Loucy (cell line): ENCODE measurements around the gene SLC8A2.
A peak's percentile ranks its signal among the peaks of the same experiment; 100 is the strongest.

Experiments used
- H2AFZ ChIP-seq: fragments of 200-600 bp; sonication (generic); 2 replicates; pipeline ENCODE4 v1.6.0; 2016; ENCODE audit warnings: antibody characterized with exemption, mild to moderate bottlenecking, low read length, moderate library complexity
- H3F3A ChIP-seq: fragments of 200-600 bp; 2 replicates; pipeline ENCODE4 v1.6.0; 2016; ENCODE audit warnings: antibody characterized with exemption, low read depth, mild to moderate bottlenecking
- H3K27me3 ChIP-seq: fragments of 200-600 bp; sonication (generic); 2 replicates; pipeline ENCODE4 v1.6.1; 2014; ENCODE audit warnings: low read length, mild to moderate bottlenecking; ENCODE audit not compliant: insufficient read depth, poor library complexity, severe bottlenecking
- H3K36me3 ChIP-seq: fragments of 200-600 bp; sonication (generic); 2 replicates; pipeline ENCODE4 v1.6.1; 2016; ENCODE audit warnings: low read length; ENCODE audit not compliant: insufficient read depth
- H3K4me1 ChIP-seq: fragments of 200-600 bp; sonication (generic); 2 replicates; pipeline ENCODE4 v1.5.1; 2014; ENCODE audit warnings: low read length, mild to moderate bottlenecking; ENCODE audit not compliant: insufficient read depth, poor library complexity, severe bottlenecking
- H3K4me2 ChIP-seq: fragments of 200-600 bp; sonication (generic); 2 replicates; pipeline ENCODE4 v1.6.0; 2014; ENCODE audit warnings: antibody characterized with exemption, low read length, low read depth, mild to moderate bottlenecking; ENCODE audit not compliant: poor library complexity, severe bottlenecking
- H3K4me3 ChIP-seq: fragments of 200-600 bp; sonication (generic); 2 replicates; pipeline ENCODE4 v1.5.1; 2014; ENCODE audit warnings: low read length, mild to moderate bottlenecking, mixed read lengths; ENCODE audit not compliant: poor library complexity, severe bottlenecking
- H3K79me2 ChIP-seq: fragments of 200-600 bp; sonication (generic); 2 replicates; pipeline ENCODE4 v1.6.1; 2014; ENCODE audit warnings: low read length; ENCODE audit not compliant: insufficient read depth
- H3K9ac ChIP-seq: fragments of 200-600 bp; sonication (generic); 2 replicates; pipeline ENCODE4 v1.6.0; 2014; ENCODE audit warnings: mild to moderate bottlenecking, low read depth, low read length, moderate library complexity; ENCODE audit not compliant: poor library complexity, severe bottlenecking
- H3K9me2 ChIP-seq: fragments of 200-600 bp; sonication (generic); replicated peaks from 2 replicates; pipeline ENCODE4 v1.6.1; 2016; ENCODE audit warnings: low read depth, low read length, mixed read lengths
- H3K9me3 ChIP-seq: fragments of 200-600 bp; sonication (generic); 2 replicates; pipeline ENCODE4 v1.6.1; 2014; ENCODE audit warnings: mild to moderate bottlenecking, antibody characterized with exemption, low read length, low read depth; ENCODE audit not compliant: insufficient read depth
- H4K20me1 ChIP-seq: fragments of 200-600 bp; sonication (generic); 2 replicates; pipeline ENCODE4 v1.6.0; 2014; ENCODE audit warnings: antibody characterized with exemption, low read length, mild to moderate bottlenecking; ENCODE audit not compliant: insufficient read depth, poor library complexity, severe bottlenecking
- CTCF ChIP-seq: fragments of 200-600 bp; sonication (generic); conservative IDR thresholded peaks from 2 replicates; pipeline ENCODE4 v1.5.1; 2014; ENCODE audit warnings: mild to moderate bottlenecking, antibody characterized with exemption, low read length
- EZH2phosphoT487 ChIP-seq: fragments of 200-600 bp; IDR thresholded peaks from 2 replicates; pipeline ENCODE4 v1.6.1; 2018; ENCODE audit warnings: antibody characterized with exemption, mild to moderate bottlenecking, moderate library complexity, borderline replicate concordance

The SLC8A2 gene

GRCh38 chr19:47485210-47485609, 13.5 kb upstream of the SLC8A2 start:
- Histone ChIP-seq H4K20me1 (no peaks in the 10 kb centered on the region), H3K9me2 (no peaks in the 10 kb centered on the region), H3K4me3 (peak overlapping the region; percentile 100), H3F3A (no peaks in the 10 kb centered on the region), H3K4me1 (peaks cover 28% of the 10 kb centered on the region), H3K9me3 (no peaks in the 10 kb centered on the region), H3K27me3 (no peaks in the 10 kb centered on the region), H3K4me2 (peak overlapping the region; percentile 91), H3K79me2 (peaks cover 9% of the 10 kb centered on the region), H3K36me3 (peaks cover 7% of the 10 kb centered on the region; the same call in 1 of the 2 replicates), H2AFZ (no peak overlapping the region), H3K9ac (peak overlapping the region; percentile 95)
- TF ChIP-seq EZH2phosphoT487 (no peak), CTCF (no peak)

- no peaks in the 10 kb centered on the region for H3K9me3 ChIP-seq
- no peaks in the 10 kb centered on the region for H3K27me3 ChIP-seq
- peak; percentile 96 for TF ChIP-seq CTCF
- no peak for TF ChIP-seq EZH2phosphoT487
- peaks cover 9% of the 10 kb centered on the region for H3K79me2 ChIP-seq
- peak within 1 kb of the TSS; percentile 95 for H3K9ac ChIP-seq
- no peaks in the 10 kb centered on the region for H4K20me1 ChIP-seq
- H3K4me3 ChIP-seq = peak within 1 kb of the TSS; percentile 100
- no peaks in the 10 kb centered on the region for H3K9me2 ChIP-seq
- H3K4me1 ChIP-seq = peaks cover 28% of the 10 kb centered on the region
- no peaks in the 10 kb centered on the region; the same call in 1 of the 2 replicates for H3K36me3 ChIP-seq
- no peaks in the 10 kb centered on the region for H3F3A ChIP-seq
- peak within 1 kb of the TSS; percentile 91 for H3K4me2 ChIP-seq
- peak within 1 kb of the TSS; percentile 98 for H2AFZ ChIP-seq
Observed at GRCh38 chr19:47483800-47484690, 12.4 kb upstream of the SLC8A2 start, which contains the start of gene KPTN. TSS of gene KPTN (minus strand) at chr19:47484219. CDS start at chr19:47484160, 59 bp downstream.

- Histone ChIP-seq H3K9me2 (no peaks in the 10 kb centered on the region), H3K9ac (no peak overlapping the region), H3K4me1 (peaks cover 28% of the 10 kb centered on the region), H3K36me3 (no peaks in the 10 kb centered on the region), H4K20me1 (no peaks in the 10 kb centered on the region), H2AFZ (no peak overlapping the region), H3K4me2 (peak overlapping the region; percentile 17), H3K9me3 (no peaks in the 10 kb centered on the region), H3F3A (no peaks in the 10 kb centered on the region), H3K79me2 (peaks cover 9% of the 10 kb centered on the region), H3K27me3 (no peaks in the 10 kb centered on the region), H3K4me3 (peak overlapping the region; percentile 100)
- TF ChIP-seq CTCF (no peak), EZH2phosphoT487 (no peak)
Observed at GRCh38 chr19:47483200-47483599, 11.5 kb upstream of the SLC8A2 start.
